Esophagus muscularis mucosa (tissue), 3 donors: Measurements from ENCODE around the gene SLC16A12.

Source experiments
- POLR2AphosphoS5 ChIP-seq, 2 donors: sonication (generic); formaldehyde crosslinking; IDR thresholded peaks; one replicate each; pipeline ENCODE4 v1.6.1; 2017; ENCODE audit warnings: antibody characterized with exemption in 2 of 2
- TF ChIP-seq, protein P1 (sequence below), 3 experiments: fragments of 200-600 bp in 2 of 3; fragments of 450-650 bp in 1 of 3; sonication (generic) in 2 of 3; IDR thresholded peaks; one replicate each; pipeline ENCODE4 v1.5.1; 2017 to 2019; ENCODE audit warnings: antibody characterized with exemption in 3 of 3, mild to moderate bottlenecking in 2 of 3, moderate library complexity in 1 of 3

DNA sequence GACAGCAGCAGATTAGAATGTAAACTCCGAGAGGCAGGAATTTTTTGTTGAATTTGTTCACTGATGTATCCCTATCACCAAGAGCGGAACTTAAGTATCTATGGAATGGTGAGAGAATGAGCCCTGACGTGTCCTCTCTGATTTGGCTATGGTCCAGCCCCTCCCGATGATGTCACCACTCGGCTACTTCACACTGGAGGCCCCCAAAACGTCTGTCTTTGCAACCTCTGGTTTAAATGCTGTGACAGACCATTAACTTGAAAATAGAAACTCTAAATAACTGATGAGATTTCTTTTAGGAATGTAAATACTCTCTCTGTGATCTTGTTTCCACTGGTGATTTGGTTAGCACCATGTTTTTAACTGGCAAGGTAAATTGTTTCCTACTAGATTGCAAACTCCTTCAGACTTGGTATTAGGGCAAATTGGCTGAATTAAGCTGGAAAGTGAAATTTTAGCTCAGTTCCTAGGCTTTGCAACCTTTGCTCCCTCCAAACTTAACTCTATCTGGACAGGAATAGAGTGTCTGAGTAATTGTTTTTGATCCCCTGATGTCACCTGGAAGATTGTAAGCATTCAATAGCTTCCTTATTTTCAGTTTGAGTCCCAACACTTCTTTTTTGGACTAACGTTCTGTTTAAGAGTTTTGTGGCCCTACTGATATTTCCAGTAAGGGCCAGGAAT, 19.1 kb downstream of the SLC16A12 start:
- TF ChIP-seq POLR2AphosphoS5 (IDR thresholded peaks at IDR 0.05), result peak in 1 of 2 donors; percentile 14
- TF ChIP-seq, protein P1, sequence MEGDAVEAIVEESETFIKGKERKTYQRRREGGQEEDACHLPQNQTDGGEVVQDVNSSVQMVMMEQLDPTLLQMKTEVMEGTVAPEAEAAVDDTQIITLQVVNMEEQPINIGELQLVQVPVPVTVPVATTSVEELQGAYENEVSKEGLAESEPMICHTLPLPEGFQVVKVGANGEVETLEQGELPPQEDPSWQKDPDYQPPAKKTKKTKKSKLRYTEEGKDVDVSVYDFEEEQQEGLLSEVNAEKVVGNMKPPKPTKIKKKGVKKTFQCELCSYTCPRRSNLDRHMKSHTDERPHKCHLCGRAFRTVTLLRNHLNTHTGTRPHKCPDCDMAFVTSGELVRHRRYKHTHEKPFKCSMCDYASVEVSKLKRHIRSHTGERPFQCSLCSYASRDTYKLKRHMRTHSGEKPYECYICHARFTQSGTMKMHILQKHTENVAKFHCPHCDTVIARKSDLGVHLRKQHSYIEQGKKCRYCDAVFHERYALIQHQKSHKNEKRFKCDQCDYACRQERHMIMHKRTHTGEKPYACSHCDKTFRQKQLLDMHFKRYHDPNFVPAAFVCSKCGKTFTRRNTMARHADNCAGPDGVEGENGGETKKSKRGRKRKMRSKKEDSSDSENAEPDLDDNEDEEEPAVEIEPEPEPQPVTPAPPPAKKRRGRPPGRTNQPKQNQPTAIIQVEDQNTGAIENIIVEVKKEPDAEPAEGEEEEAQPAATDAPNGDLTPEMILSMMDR (IDR thresholded peaks at IDR 0.05), result no peak
